Body of pancreas (tissue), 4 donors: ENCODE results near the gene PEDS1. TPM values are rescaled to one million over a fixed set of nuclear protein-coding genes. Genes with fewer than 3 reads are reported as not detected.

Experiments used
- ATAC-seq: fragments of 150-250 bp; one replicate; pipeline ENCODE4 v1.9.1; 2016
- DNase-seq, 4 donors: peaks; one replicate each; pipeline ENCODE4 v3.0.0-alpha.2; 2019
- H3K27ac ChIP-seq, 4 donors: fragments of 200-600 bp; sonication (generic); 1 replicate in 3 of 4; 2 replicates in 1 of 4; pipeline versions ENCODE4 v1.5.1 to v1.6.1; 2016 to 2019; ENCODE audit warnings: mild to moderate bottlenecking in 1 of 4, mixed read lengths in 1 of 4, moderate library complexity in 1 of 4
- H3K27me3 ChIP-seq, 2 donors: fragments of 200-600 bp; sonication (generic); one replicate each; pipeline ENCODE4 v1.6.0; 2016; ENCODE audit warnings: mild to moderate bottlenecking in 1 of 2
- H3K36me3 ChIP-seq, 2 donors: fragments of 200-600 bp; sonication (generic); replicated peaks in 1 of 2; 2 replicates each; pipeline ENCODE4 v1.5.1; 2016; ENCODE audit warnings: low read depth in 2 of 2; ENCODE audit not compliant: insufficient read depth in 1 of 2
- H3K4me1 ChIP-seq: fragments of 200-600 bp; sonication (generic); one replicate; pipeline ENCODE4 v1.6.0; 2016
- H3K4me3 ChIP-seq, 2 donors: fragments of 200-600 bp; sonication (generic); 1 replicate in 1 of 2; 2 replicates in 1 of 2; pipeline ENCODE4 v1.5.1; 2016 to 2019
- H3K9me3 ChIP-seq, 3 donors: fragments of 200-600 bp; sonication (generic); 1 replicate in 2 of 3; 2 replicates in 1 of 3; pipeline ENCODE4 v1.5.1; 2016
- POLR2A ChIP-seq, 3 donors: fragments of 450-650 bp; IDR thresholded peaks; one replicate each; pipeline ENCODE4 v1.6.1; 2016; ENCODE audit warnings: antibody characterized with exemption in 3 of 3, mild to moderate bottlenecking in 2 of 3
- WGBS, 2 donors: methylation state at CpG; one replicate each; pipeline ENCODE4 v1.1.5; 2017; 5-methylcytosine and 5-hydroxymethylcytosine counted together
- intact Hi-C: fragments of 100-400 bp; cut with DNase I; formaldehyde crosslinking; loops from one replicate; pipeline ENCODE4 v1.15.1; 2023
- total RNA-seq, 2 donors: library from RNA; depleted of rRNA; stranded (reverse); fragments of >200 nt; gene quantifications; one replicate each; pipeline ENCODE4 v1.1.0, GENCODE V29; 2016
- TF ChIP-seq, protein P1 (sequence below), 7 experiments: fragments of 450-650 bp in 4 of 7; fragments of 200-600 bp in 3 of 7; sonication (generic) in 3 of 7; IDR thresholded peaks; one replicate each; pipeline ENCODE4 v1.5.1; 2016 to 2019; ENCODE audit warnings: antibody characterized with exemption in 7 of 7

The PEDS1 gene
- total RNA-seq, 2 donors from 2014 or later = 9.1 to 9.6 TPM

DNA sequence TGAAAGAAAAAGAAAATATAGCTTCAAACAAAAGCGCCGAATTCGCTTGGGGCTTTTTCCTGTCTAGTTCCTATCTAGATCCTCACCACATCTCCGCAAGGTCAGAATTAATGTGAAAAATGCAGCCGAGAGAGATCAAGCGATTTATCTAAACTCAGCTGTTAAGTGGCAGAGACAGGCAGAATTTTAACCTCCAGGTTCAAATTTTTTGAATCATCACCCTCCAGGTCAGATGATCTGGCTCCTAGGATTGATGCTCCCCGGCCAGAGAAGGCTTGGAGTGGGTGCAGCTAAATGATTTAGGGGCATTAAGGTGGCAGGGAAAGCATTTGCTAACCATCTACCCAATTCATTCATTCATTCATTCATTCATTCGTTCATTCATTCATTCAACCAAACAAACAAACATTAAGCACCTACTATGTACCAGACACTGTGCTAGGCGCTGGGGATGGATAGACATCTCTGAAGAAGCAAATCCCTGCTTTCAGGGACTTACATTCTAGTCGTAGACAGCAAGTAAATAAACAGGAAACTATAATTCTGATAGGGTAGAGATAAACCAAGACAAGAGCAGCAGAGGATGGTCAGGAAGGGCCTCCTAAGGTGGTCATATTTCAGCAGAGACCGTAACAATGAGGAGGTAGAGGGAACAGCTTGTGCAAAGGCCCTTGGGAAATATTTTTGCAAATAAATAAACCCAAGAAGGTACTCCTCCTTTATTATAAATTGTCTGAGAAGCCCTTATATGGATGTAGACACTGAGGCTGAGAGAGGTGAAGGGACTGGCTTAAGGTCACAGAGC lies 39.9 kb downstream of the PEDS1 start:
- H3K4me3 ChIP-seq = peak overlapping the region; percentile 89 to 94
- no peaks in the 10 kb centered on the region for H3K36me3 ChIP-seq
- peak overlapping the region; percentile 93 to 96 (median 96) for H3K27ac ChIP-seq
- DNase-seq = no peak
- no peaks in the 10 kb centered on the region for H3K9me3 ChIP-seq
- H3K4me1 ChIP-seq = peaks cover 65% of the 10 kb centered on the region
- intact Hi-C loops = no loop called here
- H3K27me3 ChIP-seq = no peaks in the 10 kb centered on the region
- ATAC-seq = no peak
- no peak for TF ChIP-seq POLR2A (IDR thresholded peaks at IDR 0.05)
- TF ChIP-seq, protein P1, sequence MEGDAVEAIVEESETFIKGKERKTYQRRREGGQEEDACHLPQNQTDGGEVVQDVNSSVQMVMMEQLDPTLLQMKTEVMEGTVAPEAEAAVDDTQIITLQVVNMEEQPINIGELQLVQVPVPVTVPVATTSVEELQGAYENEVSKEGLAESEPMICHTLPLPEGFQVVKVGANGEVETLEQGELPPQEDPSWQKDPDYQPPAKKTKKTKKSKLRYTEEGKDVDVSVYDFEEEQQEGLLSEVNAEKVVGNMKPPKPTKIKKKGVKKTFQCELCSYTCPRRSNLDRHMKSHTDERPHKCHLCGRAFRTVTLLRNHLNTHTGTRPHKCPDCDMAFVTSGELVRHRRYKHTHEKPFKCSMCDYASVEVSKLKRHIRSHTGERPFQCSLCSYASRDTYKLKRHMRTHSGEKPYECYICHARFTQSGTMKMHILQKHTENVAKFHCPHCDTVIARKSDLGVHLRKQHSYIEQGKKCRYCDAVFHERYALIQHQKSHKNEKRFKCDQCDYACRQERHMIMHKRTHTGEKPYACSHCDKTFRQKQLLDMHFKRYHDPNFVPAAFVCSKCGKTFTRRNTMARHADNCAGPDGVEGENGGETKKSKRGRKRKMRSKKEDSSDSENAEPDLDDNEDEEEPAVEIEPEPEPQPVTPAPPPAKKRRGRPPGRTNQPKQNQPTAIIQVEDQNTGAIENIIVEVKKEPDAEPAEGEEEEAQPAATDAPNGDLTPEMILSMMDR (IDR thresholded peaks at IDR 0.05) = no peak
- 13% methylated on average over 11 of the region's 11 CpGs for WGBS, 2 donors

DNA sequence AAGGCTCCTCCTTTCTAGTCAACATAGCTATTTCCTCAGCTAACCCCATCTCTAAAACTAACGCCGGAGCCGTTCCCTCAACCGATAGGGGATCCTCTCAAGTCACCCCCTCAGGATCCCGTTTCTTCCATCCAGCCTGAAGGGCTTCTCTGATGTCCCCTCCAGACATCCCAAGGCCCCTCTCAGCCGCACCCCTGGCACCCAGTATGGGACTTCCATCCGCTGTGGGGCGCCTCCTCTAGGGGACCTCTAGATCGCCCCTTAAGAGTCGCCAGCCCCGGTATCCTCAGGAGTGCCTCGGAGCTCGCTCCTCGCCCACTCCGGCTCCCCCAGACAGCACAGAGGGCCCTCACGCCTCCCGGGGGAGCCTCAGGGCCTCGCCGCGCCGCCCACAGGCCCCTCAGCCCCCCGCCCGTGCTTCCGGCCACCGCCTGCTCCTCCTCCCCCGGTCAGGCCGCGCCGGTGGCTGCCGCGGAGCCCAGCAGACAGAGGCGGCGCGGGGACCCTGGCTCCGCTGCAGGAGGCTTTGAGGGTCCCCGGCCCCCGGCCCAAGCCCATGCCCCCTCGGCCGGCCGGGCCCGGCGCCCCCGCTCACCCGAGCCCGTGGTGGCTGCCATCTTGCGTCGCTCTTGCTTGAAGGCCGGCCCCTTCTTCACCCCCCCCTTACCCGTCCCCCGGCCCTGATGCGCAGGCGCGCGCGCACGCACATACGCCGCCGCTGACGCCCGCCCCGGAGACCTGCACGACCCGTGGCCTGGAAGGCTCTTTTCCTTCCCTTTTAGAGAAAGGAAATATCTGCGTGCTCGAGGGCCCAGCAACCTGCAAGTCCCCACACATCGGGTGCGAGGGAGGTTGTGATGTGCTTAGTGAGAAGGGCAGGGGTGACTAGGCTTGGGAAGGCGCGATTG lies 40.8 kb downstream of the PEDS1 start, which contains the start of gene UBE2V1:
UBE2V1 (minus strand) TSS at position 639 of the 908 bp plus-strand sequence; CDS start at position 617, 22 bp downstream.
- Histone ChIP-seq H3K36me3 (no peaks in the 10 kb centered on the region), H3K9me3 (no peaks in the 10 kb centered on the region), H3K27me3 (no peaks in the 10 kb centered on the region), H3K4me3 (peak within 1 kb of the TSS; percentile 89 to 94), H3K27ac (peak within 1 kb of the TSS; percentile 93 to 96 (median 96)), H3K4me1 (peaks cover 73% of the 10 kb centered on the region)
- ATAC-seq (peak; percentile 82), DNase-seq (peak; percentile 89 to 95 (median 92))
- intact Hi-C loops = no loop called here
- WGBS, 2 donors = 0 to 1% methylated on average over 14 to 41 of the region's 70 CpGs
- TF ChIP-seq, protein P1 (IDR thresholded peaks at IDR 0.05) = peak in 2 of 7 experiments; percentile 21 to 28
- peak; percentile 59 to 81 (median 80) for TF ChIP-seq POLR2A (IDR thresholded peaks at IDR 0.05)

DNA sequence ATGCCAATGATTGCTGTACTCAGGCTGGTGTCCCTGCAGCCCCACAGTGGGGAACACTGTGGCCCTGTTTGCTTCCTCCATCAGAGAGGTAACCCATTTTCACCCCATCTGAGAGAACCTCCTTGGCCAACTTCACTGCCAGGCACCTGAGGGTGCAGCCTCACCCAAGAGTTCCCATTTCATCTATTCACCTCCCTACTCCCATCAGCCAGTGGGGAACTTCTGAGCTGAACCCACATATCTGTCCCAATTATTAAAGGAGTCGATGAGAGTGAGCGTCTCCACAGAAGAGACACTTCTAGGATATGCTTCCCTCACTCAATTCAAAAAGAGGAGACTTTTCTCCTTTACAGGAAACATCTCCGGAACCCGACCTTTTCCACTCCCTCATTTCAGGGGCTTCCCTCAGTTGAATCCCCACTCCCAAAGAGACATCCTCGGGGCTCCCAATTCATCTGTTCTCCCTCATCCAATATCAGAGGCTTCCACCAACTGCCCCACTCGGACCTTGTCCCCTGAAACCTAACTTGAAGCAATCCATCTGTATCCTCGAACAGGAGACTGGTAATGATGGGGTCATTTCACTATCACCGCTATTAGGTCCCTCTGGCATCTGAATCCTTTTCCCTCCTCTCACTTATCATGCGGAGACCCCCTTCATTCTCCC lies 41.6 kb downstream of the PEDS1 start:
- Histone ChIP-seq H3K36me3 (no peaks in the 10 kb centered on the region), H3K9me3 (no peaks in the 10 kb centered on the region), H3K4me3 (peak overlapping the region; percentile 89 to 94), H3K27ac (peak overlapping the region; percentile 93 to 96 (median 96)), H3K4me1 (peaks cover 77% of the 10 kb centered on the region), H3K27me3 (no peaks in the 10 kb centered on the region)
- 4 to 8% methylated on average over 9 of the region's 9 CpGs for WGBS, 2 donors
- TF ChIP-seq POLR2A (IDR thresholded peaks at IDR 0.05) = no peak
- TF ChIP-seq, protein P1 (IDR thresholded peaks at IDR 0.05) = no peak
- ATAC-seq = no peak
- no peak for DNase-seq
- intact Hi-C loops = no loop called here

DNA sequence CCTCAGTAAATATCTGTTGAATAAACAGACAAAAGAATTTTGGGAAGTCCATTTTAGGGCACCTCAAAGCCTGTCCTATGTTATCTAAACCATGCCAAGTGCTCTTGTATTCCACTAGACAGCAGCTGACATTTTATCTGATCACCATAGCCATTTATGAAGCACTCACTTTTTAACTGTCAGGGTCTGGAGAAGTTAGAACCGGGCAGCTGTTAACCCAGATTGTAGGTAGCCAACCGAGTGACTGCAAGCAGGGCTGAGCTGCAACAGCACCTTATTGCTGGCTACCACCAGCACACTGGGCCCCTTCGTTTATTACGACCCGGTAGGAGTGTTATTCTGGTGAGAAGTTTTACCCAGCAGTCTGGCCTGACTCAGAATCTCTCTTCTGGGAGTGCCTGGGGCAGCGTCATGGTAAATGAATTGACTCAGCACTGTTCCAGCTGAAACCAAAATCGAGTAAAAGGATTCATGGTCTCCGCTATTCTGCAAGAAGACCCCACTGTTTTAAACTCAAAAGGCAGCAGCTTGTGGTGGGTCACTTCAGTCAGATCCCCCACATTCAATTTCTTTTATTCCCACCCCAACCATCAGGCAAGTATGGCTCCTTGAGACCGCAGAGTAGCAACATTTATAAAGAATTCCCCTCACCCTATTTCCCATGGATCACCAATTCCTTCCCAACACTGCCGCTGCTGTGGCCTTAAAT lies 42.2 kb downstream of the PEDS1 start:
- no peaks in the 10 kb centered on the region for H3K27me3 ChIP-seq
- no peaks in the 10 kb centered on the region for H3K9me3 ChIP-seq
- ATAC-seq = no peak
- no peak for TF ChIP-seq POLR2A (IDR thresholded peaks at IDR 0.05)
- TF ChIP-seq, protein P1 (IDR thresholded peaks at IDR 0.05) = no peak
- H3K4me3 ChIP-seq = no peak overlapping the region
- H3K36me3 ChIP-seq = no peaks in the 10 kb centered on the region
- H3K27ac ChIP-seq = peak overlapping the region; percentile 76 to 96 (median 96)
- intact Hi-C loops = no loop called here
- peak in 2 of 4 donors; percentile 30 to 36 for DNase-seq
- peaks cover 75% of the 10 kb centered on the region for H3K4me1 ChIP-seq
- 26 to 32% methylated on average over 9 to 10 of the region's 10 CpGs for WGBS, 2 donors
